ENCODE measurements around the gene FIS1. TPM values are rescaled to one million over a fixed set of nuclear protein-coding genes. Genes with fewer than 3 reads are reported as not detected.

Gene FIS1
- total RNA-seq, 1 donor from 2014 or later: 92.2 TPM

DNA sequence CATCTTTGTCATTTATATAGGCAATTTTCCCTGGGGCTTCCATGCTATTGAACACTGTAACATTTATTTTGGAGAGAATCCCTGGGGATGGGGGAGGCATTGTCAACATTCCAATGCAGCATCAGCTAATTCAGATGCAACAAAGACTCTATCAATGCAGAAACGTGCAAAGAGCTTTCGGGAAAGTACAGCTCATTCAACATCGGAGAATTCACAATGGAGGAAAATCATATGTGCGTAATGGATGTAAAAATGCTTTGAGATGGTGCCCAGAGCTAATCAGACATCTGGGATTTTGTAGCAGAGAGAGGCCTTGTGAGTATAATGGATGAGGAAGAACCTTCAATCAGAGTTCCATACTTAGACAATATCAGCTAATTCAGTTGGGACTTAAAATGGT lies 28.3 kb upstream of the FIS1 start:
- TF ChIP-seq, protein P1, sequence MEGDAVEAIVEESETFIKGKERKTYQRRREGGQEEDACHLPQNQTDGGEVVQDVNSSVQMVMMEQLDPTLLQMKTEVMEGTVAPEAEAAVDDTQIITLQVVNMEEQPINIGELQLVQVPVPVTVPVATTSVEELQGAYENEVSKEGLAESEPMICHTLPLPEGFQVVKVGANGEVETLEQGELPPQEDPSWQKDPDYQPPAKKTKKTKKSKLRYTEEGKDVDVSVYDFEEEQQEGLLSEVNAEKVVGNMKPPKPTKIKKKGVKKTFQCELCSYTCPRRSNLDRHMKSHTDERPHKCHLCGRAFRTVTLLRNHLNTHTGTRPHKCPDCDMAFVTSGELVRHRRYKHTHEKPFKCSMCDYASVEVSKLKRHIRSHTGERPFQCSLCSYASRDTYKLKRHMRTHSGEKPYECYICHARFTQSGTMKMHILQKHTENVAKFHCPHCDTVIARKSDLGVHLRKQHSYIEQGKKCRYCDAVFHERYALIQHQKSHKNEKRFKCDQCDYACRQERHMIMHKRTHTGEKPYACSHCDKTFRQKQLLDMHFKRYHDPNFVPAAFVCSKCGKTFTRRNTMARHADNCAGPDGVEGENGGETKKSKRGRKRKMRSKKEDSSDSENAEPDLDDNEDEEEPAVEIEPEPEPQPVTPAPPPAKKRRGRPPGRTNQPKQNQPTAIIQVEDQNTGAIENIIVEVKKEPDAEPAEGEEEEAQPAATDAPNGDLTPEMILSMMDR (IDR thresholded peaks at IDR 0.05): no peak
- Histone ChIP-seq H3K9ac (no peak overlapping the region), H3K4me1 (peaks cover 9% of the 10 kb centered on the region), H3K27me3 (no peaks in the 10 kb centered on the region), H4K20me1 (ENCODE audit: low read depth) (no peaks in the 10 kb centered on the region), H3K9me3 (ENCODE audit: low read depth) (no peaks in the 10 kb centered on the region), H3K27ac (no peak overlapping the region), H3K4me3 (no peak overlapping the region), H3K79me2 (ENCODE audit: low read depth) (no peaks in the 10 kb centered on the region), H3F3A (ENCODE audit: low read depth) (no peaks in the 10 kb centered on the region), H3K4me2 (no peak overlapping the region), H3K36me3 (no peaks in the 10 kb centered on the region), H2AFZ (replicated peaks) (peak overlapping the region; percentile 90)
- Mint-ChIP-seq H3K36me3 (no peaks in the 10 kb centered on the region), H3K27ac (no peak overlapping the region), H3K9me3 (peaks cover 3% of the 10 kb centered on the region), H3K27me3 (ENCODE audit: insufficient read depth, low read depth) (no peaks in the 10 kb centered on the region), H3K4me3 (no peak overlapping the region), H3K4me1 (peaks cover 11% of the 10 kb centered on the region)
- DNase-seq (ENCODE audit: low spot score): peak; percentile 35

DNA sequence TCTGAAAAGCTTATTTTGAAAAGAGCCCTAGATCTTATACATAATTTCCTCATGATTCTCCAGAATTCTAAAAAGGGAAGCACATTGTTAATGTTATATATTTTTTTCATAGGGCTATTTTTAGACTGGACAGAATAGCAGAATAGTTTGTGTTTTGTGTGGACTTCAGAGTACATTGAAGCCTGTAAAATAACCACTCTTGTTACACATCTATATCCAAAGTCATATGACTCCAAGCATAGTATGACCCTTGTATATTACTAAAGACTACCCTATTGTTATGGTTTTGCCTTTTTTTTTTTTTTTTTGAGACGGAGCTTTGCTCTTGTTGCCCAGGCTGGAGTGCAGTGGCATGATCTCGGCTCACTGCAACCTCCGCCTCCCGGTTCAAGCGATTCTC lies 26.1 kb upstream of the FIS1 start:
- H3K4me1 Mint-ChIP-seq: peaks cover 11% of the 10 kb centered on the region

DNA sequence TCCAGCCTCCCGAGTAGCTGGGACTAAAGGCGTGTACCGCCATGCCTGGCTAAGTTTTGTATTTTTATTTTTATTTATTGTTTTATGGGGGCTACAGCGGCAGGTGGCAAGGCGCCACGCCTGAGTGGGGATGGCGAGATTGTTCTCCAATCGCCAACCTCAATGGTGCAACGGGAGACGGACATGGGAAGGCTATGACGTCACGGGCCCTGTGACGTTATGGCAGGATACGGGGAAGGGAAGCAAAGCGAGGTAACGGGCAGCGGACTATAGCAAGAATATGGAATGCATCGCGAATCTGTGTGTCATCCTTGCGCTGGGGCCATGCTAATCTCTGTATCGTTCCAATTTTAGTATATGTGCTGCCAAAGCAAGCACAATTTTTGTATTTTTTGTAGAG lies 24.8 kb upstream of the FIS1 start:
- no peak overlapping the region for H3K27ac ChIP-seq

More for the DNA sequence above, 26.1 kb upstream of the FIS1 start:
- Histone ChIP-seq H3K9ac (no peak overlapping the region), H3K79me2 (ENCODE audit: low read depth) (no peaks in the 10 kb centered on the region), H3K4me3 (no peak overlapping the region), H3K4me1 (peaks cover 9% of the 10 kb centered on the region), H3K36me3 (no peaks in the 10 kb centered on the region), H3K4me2 (no peak overlapping the region), H3F3A (ENCODE audit: low read depth) (no peaks in the 10 kb centered on the region), H4K20me1 (ENCODE audit: low read depth) (no peaks in the 10 kb centered on the region), H3K27ac (no peak overlapping the region), H2AFZ (replicated peaks) (no peak overlapping the region), H3K27me3 (no peaks in the 10 kb centered on the region), H3K9me3 (ENCODE audit: low read depth) (no peaks in the 10 kb centered on the region)
- Mint-ChIP-seq H3K27ac (no peak overlapping the region), H3K27me3 (ENCODE audit: insufficient read depth, low read depth) (no peaks in the 10 kb centered on the region), H3K4me3 (no peak overlapping the region), H3K36me3 (no peaks in the 10 kb centered on the region), H3K9me3 (peaks cover 3% of the 10 kb centered on the region)
- no peak for DNase-seq (ENCODE audit: low spot score)
- TF ChIP-seq EZH2phosphoT487 (IDR thresholded peaks at IDR 0.05): no peak
- TF ChIP-seq, protein P1 (IDR thresholded peaks at IDR 0.05): no peak
- TF ChIP-seq EZH2 (IDR thresholded peaks at IDR 0.05): no peak

More for the DNA sequence above, 24.8 kb upstream of the FIS1 start:
- TF ChIP-seq, protein P1 (IDR thresholded peaks at IDR 0.05): no peak
- TF ChIP-seq EZH2phosphoT487 (IDR thresholded peaks at IDR 0.05) (no peak), EZH2 (IDR thresholded peaks at IDR 0.05) (no peak)
- H3K9me3 ChIP-seq (ENCODE audit: low read depth): no peaks in the 10 kb centered on the region
- H3K79me2 ChIP-seq (ENCODE audit: low read depth): no peaks in the 10 kb centered on the region
- H3K27me3 ChIP-seq: no peaks in the 10 kb centered on the region
- H3K9me3 Mint-ChIP-seq: no peaks in the 10 kb centered on the region
- H3K4me1 Mint-ChIP-seq: peaks cover 11% of the 10 kb centered on the region
- no peak overlapping the region for H2AFZ ChIP-seq (replicated peaks)
- H3K36me3 Mint-ChIP-seq: no peaks in the 10 kb centered on the region
- H3K4me3 ChIP-seq: no peak overlapping the region
- no peak overlapping the region for H3K4me2 ChIP-seq
- H3K9ac ChIP-seq: no peak overlapping the region
- H3K36me3 ChIP-seq: no peaks in the 10 kb centered on the region
- H3K4me3 Mint-ChIP-seq: no peak overlapping the region
- H3K27ac Mint-ChIP-seq: no peak overlapping the region
- H4K20me1 ChIP-seq (ENCODE audit: low read depth): no peaks in the 10 kb centered on the region
- no peak for DNase-seq (ENCODE audit: low spot score)
- H3K27me3 Mint-ChIP-seq (ENCODE audit: insufficient read depth, low read depth): no peaks in the 10 kb centered on the region
- no peaks in the 10 kb centered on the region for H3F3A ChIP-seq (ENCODE audit: low read depth)
- peaks cover 9% of the 10 kb centered on the region for H3K4me1 ChIP-seq
